Activated effector memory CD4-positive, alpha-beta T cell treated with Interleukin-2 at 50 U/mL for 16 hours (primary cell): ENCODE results near the gene UNC13D.

Experiments
- DNase-seq: peaks from one replicate; pipeline ENCODE4 v3.0.0-alpha.2; 2020

UNC13D gene

GRCh38 chr17:75832652-75833400 is 11.4 kb downstream of the UNC13D start:
- peak; percentile 19 for DNase-seq

DNA sequence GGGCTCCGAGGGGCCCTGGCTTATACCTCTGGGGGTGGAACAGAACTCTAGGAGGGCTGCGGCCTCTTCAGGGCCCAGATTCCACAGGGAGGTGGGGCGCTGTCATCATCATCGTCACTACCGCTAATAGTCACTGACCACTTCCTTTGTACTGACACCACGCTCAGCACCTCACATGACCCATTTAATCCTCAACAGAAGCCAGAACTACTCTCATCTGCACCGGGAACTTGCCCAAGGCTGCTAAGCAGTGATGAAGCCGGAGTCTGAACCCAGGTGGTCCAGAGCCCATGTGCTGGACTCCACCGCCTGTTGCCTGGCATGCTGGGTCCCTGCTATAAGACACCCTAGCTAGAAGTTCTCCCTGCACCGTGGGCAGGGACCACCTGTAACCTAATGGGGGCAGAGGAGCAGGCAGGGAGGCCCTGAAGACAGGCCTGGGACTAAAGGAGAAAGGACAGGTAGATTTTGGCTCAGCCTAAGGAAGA is 12.0 kb downstream of the UNC13D start:
- DNase-seq: peak; percentile 38

DNA sequence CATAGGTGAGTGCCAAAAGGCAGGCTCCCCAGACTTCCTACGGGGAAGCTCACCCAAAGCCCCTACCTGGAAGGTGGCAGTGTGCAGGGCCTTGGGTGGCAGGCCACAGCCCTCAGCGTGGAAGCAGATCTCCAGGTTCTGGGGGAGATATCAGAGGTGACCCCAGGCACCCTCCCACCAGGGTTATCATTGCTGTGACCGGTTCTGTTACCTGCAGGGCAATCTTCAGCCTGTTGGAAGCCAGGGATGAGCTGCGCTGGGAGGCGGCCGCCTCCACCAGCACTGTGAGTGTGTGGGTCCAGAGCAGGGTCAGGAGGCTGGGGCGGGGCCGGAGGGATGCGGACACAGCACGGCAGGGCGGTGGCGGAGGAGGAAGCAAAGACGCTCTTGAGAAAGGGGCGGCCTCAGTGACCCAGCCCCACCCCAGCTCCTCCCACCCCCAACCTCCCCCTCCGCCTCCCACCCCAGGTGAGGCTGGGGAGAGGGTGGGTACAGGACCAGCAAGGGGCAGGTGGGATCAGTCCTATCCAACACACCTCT is 13.1 kb downstream of the UNC13D start:
- no peak for DNase-seq

GRCh38 chr17:75830164-75831031 is 13.8 kb downstream of the UNC13D start:
- no peak for DNase-seq

GRCh38 chr17:75829747-75830146 is 14.5 kb downstream of the UNC13D start:
- DNase-seq: no peak

GRCh38 chr17:75828741-75829140 is 15.5 kb downstream of the UNC13D start:
- no peak for DNase-seq

DNA sequence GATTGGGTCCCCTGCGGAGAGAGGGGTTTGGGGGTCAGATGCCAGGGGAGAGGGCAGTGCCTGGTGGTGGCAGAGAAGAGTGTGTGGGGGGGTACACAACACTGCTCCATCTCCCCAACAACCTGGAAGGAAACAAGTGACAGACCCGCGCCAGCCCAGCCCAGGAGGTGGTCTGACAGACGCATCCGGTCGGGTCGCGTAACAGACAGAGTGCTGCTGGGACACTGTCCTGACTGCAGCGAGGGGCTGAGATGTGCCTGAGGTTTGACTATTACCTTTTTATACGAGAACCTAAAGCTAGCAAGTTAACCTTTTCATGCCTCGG is 16.2 kb downstream of the UNC13D start:
- DNase-seq: no peak

DNA sequence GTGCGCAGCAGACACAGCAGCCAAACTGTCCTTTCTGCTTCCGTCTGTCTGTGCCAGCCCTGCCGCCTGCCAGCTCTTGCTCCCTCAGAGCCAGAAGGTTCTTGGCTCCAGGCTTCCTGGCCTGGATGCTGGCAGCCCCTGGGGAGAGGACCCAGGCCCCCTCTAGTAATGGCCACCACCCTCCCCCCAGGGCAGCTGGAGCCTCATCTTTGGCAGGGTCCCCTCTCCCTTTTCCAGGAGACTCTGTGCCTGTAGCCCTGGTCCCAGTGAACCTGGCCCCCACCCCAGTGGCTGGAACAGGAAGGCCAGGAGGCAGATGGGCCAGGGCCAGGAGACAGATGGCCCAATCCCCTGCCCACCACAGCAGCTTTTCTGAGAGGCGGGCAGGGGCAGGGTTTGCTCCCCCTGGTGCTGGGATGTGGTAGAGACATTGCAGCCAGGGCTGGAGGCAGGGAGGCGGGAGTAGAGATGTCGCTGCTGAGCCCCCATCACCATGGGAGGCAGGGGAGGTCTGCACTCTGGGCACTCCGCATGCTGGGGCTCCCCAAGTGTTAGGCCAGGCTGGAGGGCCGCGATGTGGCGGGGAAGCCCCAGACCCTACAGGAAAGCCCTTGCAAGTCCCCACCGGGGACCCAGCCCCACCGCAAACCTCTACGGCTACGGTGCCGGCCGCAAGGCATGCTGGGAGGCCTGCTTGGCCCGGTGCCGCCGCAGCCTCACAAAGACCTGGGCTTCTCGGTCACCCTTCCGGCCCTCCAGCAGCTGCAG is 16.7 kb downstream of the UNC13D start:
- DNase-seq: peak; percentile 43

GRCh38 chr17:75826561-75827307 is 17.5 kb downstream of the UNC13D start:
- DNase-seq: no peak

- DNase-seq: no peak
These were observed 18.3 kb downstream of the UNC13D start for GRCh38 chr17:75825748-75826370.

DNA sequence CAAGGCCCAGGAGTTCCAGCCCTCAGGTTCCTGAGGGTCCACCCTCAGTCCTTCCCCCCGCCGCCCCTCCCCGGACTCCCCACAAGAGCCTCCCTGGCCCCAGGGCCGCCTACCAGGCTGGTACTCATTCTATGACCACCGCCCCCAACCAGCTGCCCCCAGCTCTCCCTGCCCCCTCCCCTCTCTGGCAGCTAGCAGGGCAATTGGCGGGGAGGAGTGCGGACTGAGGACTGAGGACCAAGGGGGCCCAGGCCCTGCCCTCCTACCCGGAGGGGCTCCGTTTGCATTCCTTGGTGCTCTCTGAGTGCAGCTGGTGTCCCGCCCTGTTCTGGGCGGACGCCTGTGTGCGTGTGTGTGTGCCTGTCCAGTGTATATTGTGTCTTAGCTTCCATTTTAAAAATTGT is 19.1 kb downstream of the UNC13D start:
- no peak for DNase-seq

GRCh38 chr17:75824666-75825065 is 19.5 kb downstream of the UNC13D start:
- DNase-seq: no peak

GRCh38 chr17:75824050-75824552 is 20.1 kb downstream of the UNC13D start:
- no peak for DNase-seq

DNA sequence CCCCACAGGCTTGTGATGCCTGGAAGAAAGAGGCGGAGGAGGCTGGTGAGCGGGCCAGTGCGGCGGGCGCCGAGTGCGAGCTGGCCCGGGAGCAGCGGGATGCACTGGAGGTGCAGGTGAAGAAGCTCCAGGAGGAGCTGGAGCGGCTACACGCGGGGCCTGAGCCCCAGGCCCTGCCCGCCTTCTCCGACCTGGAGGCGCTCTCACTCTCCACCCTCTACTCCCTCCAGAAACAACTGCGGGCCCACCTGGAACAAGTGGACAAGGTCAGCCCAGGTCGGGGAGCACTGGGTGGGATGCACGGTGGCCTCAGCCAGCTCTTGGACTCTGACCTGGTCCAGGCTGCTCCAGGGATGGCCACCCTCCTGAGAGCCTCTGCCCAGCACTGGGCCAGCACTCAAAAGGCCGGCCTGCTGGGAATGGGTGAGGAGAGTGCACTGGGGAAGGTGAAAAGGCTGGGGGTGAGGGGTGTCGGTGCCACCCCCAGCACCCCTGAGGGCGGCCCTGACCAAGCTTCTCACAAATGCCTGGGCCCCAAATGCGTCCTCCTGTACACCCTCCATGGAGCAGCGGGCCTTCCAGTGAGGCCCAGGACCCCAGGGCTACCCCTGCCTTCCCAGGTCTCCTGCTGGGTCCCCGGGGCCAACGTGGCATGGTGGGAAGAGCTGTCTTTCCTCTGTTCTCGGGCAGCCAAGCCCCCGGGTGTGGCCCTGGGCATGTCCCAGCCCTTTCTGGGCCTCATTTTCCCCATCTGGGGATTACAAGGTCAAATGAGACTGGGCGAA is 20.8 kb downstream of the UNC13D start:
- DNase-seq: no peak

DNA sequence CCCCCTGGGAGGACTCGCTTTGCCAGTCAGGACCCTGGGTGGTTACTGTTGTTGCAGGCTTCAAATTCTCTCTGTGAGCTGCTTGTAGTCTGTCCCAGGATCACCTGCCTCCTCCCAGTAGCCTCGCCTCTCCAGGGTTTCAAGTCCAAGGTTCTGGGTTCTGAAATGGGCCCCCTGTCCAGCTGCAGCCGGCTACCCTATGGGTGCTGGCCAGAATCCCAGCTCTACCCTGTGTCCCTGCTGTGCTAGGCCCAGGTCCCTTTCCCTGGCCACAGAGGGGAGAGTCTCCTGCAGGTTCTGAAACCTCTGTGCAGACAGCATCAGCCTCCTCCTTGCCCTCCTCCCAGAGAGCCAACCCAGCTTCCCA is 21.4 kb downstream of the UNC13D start:
- no peak for DNase-seq

DNA sequence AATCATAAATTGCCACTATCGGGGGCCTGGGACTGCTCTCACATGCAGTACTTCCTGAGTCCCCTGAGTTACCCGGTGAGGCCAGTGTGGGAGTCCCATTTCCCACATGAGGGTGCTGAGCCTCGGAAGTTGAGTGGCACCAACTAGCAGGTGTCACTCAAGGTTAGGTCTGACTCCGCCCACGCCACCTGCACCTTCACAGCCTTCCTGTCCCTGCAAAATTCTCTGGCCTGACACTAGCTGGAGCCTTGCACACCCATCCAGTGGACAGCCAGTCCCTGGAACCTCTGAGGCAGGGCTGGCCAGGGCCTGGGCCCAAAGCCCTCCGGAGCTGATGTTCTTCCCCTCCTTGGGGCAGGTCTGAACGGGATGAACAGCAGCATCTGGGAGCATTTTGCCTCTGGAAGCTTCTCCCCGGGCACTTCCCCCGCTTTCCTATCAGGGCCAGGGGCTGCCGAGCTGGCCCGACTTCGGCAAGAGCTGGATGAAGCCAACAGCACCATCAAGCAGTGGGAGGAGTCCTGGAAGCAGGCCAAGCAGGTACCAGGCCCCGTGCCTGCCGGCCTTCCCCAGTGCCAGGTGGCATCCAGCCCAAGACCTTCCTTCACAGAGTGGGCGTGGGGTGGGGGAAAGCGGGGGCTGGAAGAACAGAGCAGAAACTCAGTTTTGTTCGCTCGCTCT is 21.9 kb downstream of the UNC13D start:
- peak; percentile 29 for DNase-seq

GRCh38 chr17:75821552-75821951 is 22.7 kb downstream of the UNC13D start:
- no peak for DNase-seq

GRCh38 chr17:75820094-75821080 is 23.8 kb downstream of the UNC13D start:
- DNase-seq: no peak

DNA sequence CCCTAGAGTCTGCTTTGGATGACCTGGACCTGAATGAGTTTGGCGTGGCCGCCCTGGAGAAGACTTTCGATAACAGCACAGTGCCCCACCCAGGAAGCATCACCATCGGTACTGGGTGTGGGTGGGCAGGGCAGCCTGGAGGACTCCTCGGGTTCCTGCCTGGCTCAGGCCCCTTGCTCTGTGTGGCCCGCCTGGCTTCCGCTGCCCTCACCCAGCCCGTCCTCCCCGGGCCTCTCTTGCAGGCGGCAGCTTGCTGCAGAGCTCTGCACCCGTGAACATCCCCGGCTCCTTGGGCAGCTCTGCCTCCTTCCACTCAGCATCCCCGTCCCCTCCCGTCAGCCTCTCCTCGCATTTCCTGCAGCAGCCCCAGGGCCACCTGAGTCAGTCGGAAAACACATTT is 24.5 kb downstream of the UNC13D start:
- DNase-seq: no peak
